GM12878 (cell line): ENCODE data around the gene GKAP1. TPM values are rescaled to one million over a fixed set of nuclear protein-coding genes. Genes with fewer than 3 reads are reported as not detected.

Experiments
- ATAC-seq: fragments of 200-7000 bp; cut with Tn5 transposase; 3 replicates; pipeline ENCODE4 v1.9.1; 2020; ENCODE audit warnings: mild to moderate bottlenecking, moderate library complexity
- BruUV-seq: library from RNA; stranded (reverse); fragments of 400-500 nt; replicated peaks from 2 replicates; lab custom pipeline; 2021; lab: Mats Ljungman, UMichigan
- CTCF ChIA-PET: fragments of 300-600 bp; sonication (Branson Sonifier 250); formaldehyde crosslinking; extraction: SDS; loops from one replicate; lab custom pipeline; 2021; ENCODE audit warnings: inconsistent platforms; lab: Yijun Ruan, JAX
- POLR2A ChIA-PET: fragments of 350-600 bp; formaldehyde crosslinking; extraction: SDS; loops from one replicate; lab custom pipeline; 2021; ENCODE audit warnings: inconsistent platforms; lab: Charles Lee
- RAD21 ChIA-PET: fragments of 300-600 bp; sonication (Branson Sonifier 250); formaldehyde crosslinking; loops from one replicate; lab custom pipeline; 2023; ENCODE audit warnings: antibody characterized with exemption; ENCODE audit not compliant: unreplicated experiment; lab: Charles Lee
- SMC1A ChIA-PET: fragments of 300-600 bp; sonication (Branson Sonifier 250); formaldehyde crosslinking; loops from one replicate; lab custom pipeline; 2023; ENCODE audit not compliant: unreplicated experiment, uncharacterized antibody; lab: Charles Lee
- DNase-seq: peaks from one replicate; pipeline ENCODE4 v3.0.0-alpha.2; 2011; ENCODE audit warnings: low read depth, low spot score
- FAIRE-seq: peaks from 3 replicates; lab custom pipeline; 2011; peaks lifted over from hg19 to GRCh38; lab: Jason Lieb, UNC
- H2AFZ ChIP-seq: 2 replicates; pipeline ENCODE4 v1.6.0; 2011; ENCODE audit warnings: low read depth, low read length, control low read depth; ENCODE audit not compliant: control insufficient read depth
- H3K27ac ChIP-seq: 2 replicates; pipeline ENCODE4 v1.5.1; 2011; ENCODE audit warnings: control low read depth; ENCODE audit not compliant: control insufficient read depth, insufficient read depth
- H3K27me3 ChIP-seq, 2 experiments: replicated peaks in 1 of 2; 2 replicates each; pipeline versions ENCODE4 v1.6.0 to v1.6.1; 2011; ENCODE audit warnings: low read length in 1 of 2; ENCODE audit not compliant: control insufficient read depth in 2 of 2, insufficient read depth in 2 of 2
- H3K36me3 ChIP-seq, 2 experiments: 2 replicates each; pipeline ENCODE4 v1.5.1; 2011; ENCODE audit warnings: low read length in 1 of 2; ENCODE audit not compliant: control insufficient read depth in 2 of 2, insufficient read depth in 2 of 2
- H3K4me1 ChIP-seq: 2 replicates; pipeline ENCODE4 v1.6.1; 2011; ENCODE audit warnings: mild to moderate bottlenecking, low read length, moderate library complexity, mixed read lengths; ENCODE audit not compliant: control insufficient read depth, insufficient read depth
- H3K4me2 ChIP-seq: 2 replicates; pipeline ENCODE4 v1.6.0; 2011; ENCODE audit warnings: control low read depth; ENCODE audit not compliant: control insufficient read depth, insufficient read depth
- H3K4me3 ChIP-seq: fragments of 200-600 bp; sonication (generic); 2 replicates; pipeline ENCODE4 v1.5.1; 2016
- H3K79me2 ChIP-seq: 2 replicates; pipeline ENCODE4 v1.6.0; 2011; ENCODE audit warnings: low read length; ENCODE audit not compliant: control insufficient read depth, insufficient read depth
- H3K9ac ChIP-seq: 2 replicates; pipeline ENCODE4 v1.8.0; 2011; ENCODE audit warnings: low read length, control low read depth, mixed read lengths; ENCODE audit not compliant: control insufficient read depth, insufficient read depth
- H3K9me3 ChIP-seq: replicated peaks from 3 replicates; pipeline ENCODE4 v1.5.1; 2011; ENCODE audit warnings: mild to moderate bottlenecking, low read length; ENCODE audit not compliant: control insufficient read depth, insufficient read depth
- H4K20me1 ChIP-seq: 2 replicates; pipeline ENCODE4 v1.6.0; 2011; ENCODE audit not compliant: control insufficient read depth, insufficient read depth
- ATF2 ChIP-seq: IDR thresholded peaks from 2 replicates; pipeline ENCODE4 v1.6.1; 2012; ENCODE audit warnings: low read length, inconsistent platforms
- CBX3 ChIP-seq: fragments of 200-600 bp; sonication (generic); IDR thresholded peaks from 2 replicates; pipeline ENCODE4 v1.6.1; 2016; ENCODE audit warnings: low read depth, borderline replicate concordance
- GABPA ChIP-seq: IDR thresholded peaks from 2 replicates; pipeline ENCODE4 v1.6.1; 2014; ENCODE audit warnings: antibody characterized with exemption, low read depth, mild to moderate bottlenecking, inconsistent platforms
- JUNB ChIP-seq: IDR thresholded peaks from 2 replicates; pipeline ENCODE4 v1.6.1; 2016; ENCODE audit warnings: antibody characterized with exemption, mild to moderate bottlenecking
- MEF2A ChIP-seq: IDR thresholded peaks from 2 replicates; pipeline ENCODE4 v1.6.1; 2011; ENCODE audit warnings: low read depth, mild to moderate bottlenecking, low read length, moderate library complexity; ENCODE audit not compliant: insufficient read depth
- NBN ChIP-seq: fragments of 450-650 bp; IDR thresholded peaks from 2 replicates; pipeline ENCODE4 v1.6.1; 2016
- NFIC ChIP-seq: IDR thresholded peaks from 2 replicates; pipeline ENCODE4 v1.6.1; 2012; ENCODE audit warnings: low read depth, mild to moderate bottlenecking, inconsistent platforms, low read length, moderate library complexity
- RAD21 ChIP-seq: IDR thresholded peaks from 2 replicates; pipeline ENCODE4 v1.6.1; 2011; ENCODE audit warnings: mild to moderate bottlenecking, low read depth, low read length, moderate library complexity; ENCODE audit not compliant: insufficient read depth
- RAD51 ChIP-seq: fragments of 450-650 bp; IDR thresholded peaks from 2 replicates; pipeline ENCODE4 v1.6.1; 2016; ENCODE audit warnings: moderate library complexity, mild to moderate bottlenecking, inconsistent platforms
- SMARCA5 ChIP-seq: fragments of 450-650 bp; IDR thresholded peaks from 2 replicates; pipeline ENCODE4 v1.6.1; 2017; ENCODE audit warnings: mild to moderate bottlenecking
- SPI1 ChIP-seq: IDR thresholded peaks from 2 replicates; pipeline ENCODE4 v1.6.1; 2011; ENCODE audit warnings: low read depth, mild to moderate bottlenecking, low read length, moderate library complexity, borderline replicate concordance; ENCODE audit not compliant: insufficient read depth
- WGBS: methylation state at CpG from one replicate; pipeline ENCODE4 v1.1.6; 2016; ENCODE audit warnings: low lambda C conversion rate; ENCODE audit not compliant: insufficient replicate concordance, insufficient coverage; ENCODE audit errors: missing lambda C conversion rate; 5-methylcytosine and 5-hydroxymethylcytosine counted together
- in situ Hi-C: fragments of 300-500 bp; cut with MboI; formaldehyde crosslinking; loops from 9 replicates; pipeline ENCODE4 v1.14.3; 2018; ENCODE audit warnings: mixed read lengths
- intact Hi-C: fragments of 100-400 bp; cut with micrococcal nuclease; formaldehyde crosslinking; loops from one replicate; pipeline ENCODE4 v1.14.2; 2022; ENCODE audit not compliant: unreplicated experiment
- polyA plus RNA-seq, 11 experiments: library from polyadenylated mRNA; depleted of rRNA in 4 of 11; unstranded in 6 of 11; stranded (reverse) in 5 of 11; fragments of >200 nt; fragmentation: Nextera tagmentation in 4 of 11; fragmentation: Illumina TruSeq in 1 of 11; extraction: Ambion mirVana in 4 of 11; extraction: Trizol in 1 of 11; gene quantifications; 1 replicate in 1 of 11; 2 replicates in 10 of 11; pipeline versions ENCODE4 v1.2.1 to v1.2.3, GENCODE V29; 2011 to 2016; ENCODE audit warnings: inconsistent platforms in 2 of 11, missing spikeins in 2 of 11, low read depth in 1 of 11
- total RNA-seq, 4 experiments: library from RNA; depleted of rRNA in 3 of 4; stranded (reverse); fragments of >200 nt in 3 of 4; fragmentation: Illumina TruSeq in 1 of 4; extraction: Trizol in 1 of 4; gene quantifications; 2 replicates each; pipeline versions ENCODE4 v1.2.1 to v1.2.3, GENCODE V29; 2013 to 2021

GKAP1 gene
- total and polyA plus RNA-seq, 10 of the 15 experiments (the other 5 are each of a cell fraction or from before 2014, with no cell fraction given): 0.92 to 5.1 (median 2.7) TPM

GRCh38 chr9:83754383-83754977 is 63.1 kb downstream of the GKAP1 start (continued):
- 0 out of 2 replicates have a peak, but pooled peaks have one; percentile 26 for TF ChIP-seq NBN
- 0 out of 2 replicates have a peak, but pooled peaks have one; percentile 36 for TF ChIP-seq SMARCA5
- peak; percentile 95 for TF ChIP-seq SPI1

DNA sequence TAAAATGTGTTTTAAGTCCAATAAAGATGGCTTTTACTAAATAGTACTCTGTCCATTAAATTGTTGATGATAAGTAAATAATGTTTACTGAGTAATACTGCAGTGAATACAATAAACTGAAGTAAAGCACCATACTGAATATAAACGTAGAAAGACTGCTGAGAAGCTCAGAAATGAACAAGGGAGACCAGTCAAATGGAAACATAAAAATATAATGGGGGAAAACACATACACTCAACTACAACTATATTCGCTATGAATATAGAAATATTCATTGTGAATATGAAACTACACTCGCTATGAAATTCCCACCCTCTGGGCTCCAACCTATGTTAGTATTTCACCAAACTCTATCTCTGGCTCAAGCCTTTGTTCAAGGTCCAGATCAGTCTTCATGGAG is 67.9 kb downstream of the GKAP1 start:
- peak; percentile 30; the same call in 1 of the 3 replicates for ATAC-seq
- H4K20me1 ChIP-seq: no peaks in the 10 kb centered on the region
- no peaks in the 10 kb centered on the region for H3K9me3 ChIP-seq
- no peaks in the 10 kb centered on the region for H3K79me2 ChIP-seq
- no peak overlapping the region for H3K4me3 ChIP-seq
- POLR2A ChIA-PET: no interaction called here
- no peak overlapping the region for H3K9ac ChIP-seq
- BruUV-seq: no TSS peak
- no peaks in the 10 kb centered on the region; a peak in 1 of 4 replicates for H3K36me3 ChIP-seq
- no peak overlapping the region for H3K27ac ChIP-seq
- RAD21 ChIA-PET: no interaction called here
- intact Hi-C loops: no loop called here
- H3K4me1 ChIP-seq: peaks cover 8% of the 10 kb centered on the region
- CTCF ChIA-PET: no interaction called here
- no peak for DNase-seq
- in situ Hi-C loops: no loop called here
- no peaks in the 10 kb centered on the region for H3K27me3 ChIP-seq
- H3K4me2 ChIP-seq: no peak overlapping the region
- WGBS: 2% methylated on average over 3 of the region's 3 CpGs
- FAIRE-seq: no peak
- H2AFZ ChIP-seq: no peak overlapping the region
- no peak for TF ChIP-seq CBX3
- TF ChIP-seq JUNB: peak; percentile 72
- TF ChIP-seq RAD51: no peak
- no peak for TF ChIP-seq RAD21
- no peak for TF ChIP-seq MEF2A
- no peak for TF ChIP-seq GABPA
- TF ChIP-seq ATF2: 0 out of 2 replicates have a peak, but pooled peaks have one; percentile 23
- peak; percentile 46 for TF ChIP-seq NFIC
- TF ChIP-seq, all 136 proteins: peak for 3
- SMC1A ChIA-PET: no interaction called here
